ENCODE results near the gene LINGO4.
A peak's percentile ranks its signal among the peaks of the same experiment; 100 is the strongest.

LINGO4 gene

GRCh38 chr1:151805066-151805820 lies at the start of gene LINGO4:
LINGO4 (minus strand) TSS chr1:151805419; CDS start chr1:151802704, 2,715 bp downstream.
- DNase-seq, result no peak

GRCh38 chr1:151854658-151855057 lies 49.4 kb upstream of the LINGO4 start:
- no peak for TF ChIP-seq POLR2A (IDR thresholded peaks at IDR 0.05; ENCODE audit: low read length)
- TF ChIP-seq GATA1 (IDR thresholded peaks at IDR 0.05; ENCODE audit: low read depth, low read length), result no peak
- DNase-seq, result no peak

More at GRCh38 chr1:151805066-151805820, at the start of gene LINGO4:
- TF ChIP-seq GATA1 (IDR thresholded peaks at IDR 0.05; ENCODE audit: low read depth, low read length) (no peak), POLR2A (IDR thresholded peaks at IDR 0.05; ENCODE audit: low read length) (no peak)

- DNase-seq, result peak; percentile 56 to 62
- TF ChIP-seq GATA1 (IDR thresholded peaks at IDR 0.05; ENCODE audit: low read depth, low read length) (no peak), POLR2A (IDR thresholded peaks at IDR 0.05; ENCODE audit: low read length) (no peak)
Measured at GRCh38 chr1:151853411-151853943, 48.3 kb upstream of the LINGO4 start, which contains the start of gene THEM5. THEM5 (minus strand) TSS chr1:151853712; CDS start chr1:151853565, 147 bp downstream.

- no peak for DNase-seq
- TF ChIP-seq POLR2A (IDR thresholded peaks at IDR 0.05; ENCODE audit: low read length) (no peak), GATA1 (IDR thresholded peaks at IDR 0.05; ENCODE audit: low read depth, low read length) (no peak)
Measured at GRCh38 chr1:151852733-151853132, 47.5 kb upstream of the LINGO4 start.

- DNase-seq, result no peak
- TF ChIP-seq GATA1 (IDR thresholded peaks at IDR 0.05; ENCODE audit: low read depth, low read length) (no peak), POLR2A (IDR thresholded peaks at IDR 0.05; ENCODE audit: low read length) (no peak)
Measured at GRCh38 chr1:151851886-151852285, 46.7 kb upstream of the LINGO4 start.

GRCh38 chr1:151849871-151850270 lies 44.7 kb upstream of the LINGO4 start:
- no peak for TF ChIP-seq GATA1 (IDR thresholded peaks at IDR 0.05; ENCODE audit: low read depth, low read length)
- no peak for TF ChIP-seq POLR2A (IDR thresholded peaks at IDR 0.05; ENCODE audit: low read length)
- DNase-seq, result no peak

- no peak for DNase-seq
- TF ChIP-seq POLR2A (IDR thresholded peaks at IDR 0.05; ENCODE audit: low read length) (no peak), GATA1 (IDR thresholded peaks at IDR 0.05; ENCODE audit: low read depth, low read length) (no peak)
Measured at GRCh38 chr1:151849126-151849525, 43.9 kb upstream of the LINGO4 start.

GRCh38 chr1:151847867-151848596 lies 42.8 kb upstream of the LINGO4 start:
- TF ChIP-seq POLR2A (IDR thresholded peaks at IDR 0.05; ENCODE audit: low read length), result no peak
- TF ChIP-seq GATA1 (IDR thresholded peaks at IDR 0.05; ENCODE audit: low read depth, low read length), result no peak
- DNase-seq, result no peak

- no peak for TF ChIP-seq POLR2A (IDR thresholded peaks at IDR 0.05; ENCODE audit: low read length)
- TF ChIP-seq GATA1 (IDR thresholded peaks at IDR 0.05; ENCODE audit: low read depth, low read length), result no peak
- no peak for DNase-seq
Measured at GRCh38 chr1:151846686-151847237, 41.5 kb upstream of the LINGO4 start.

- no peak for DNase-seq
- TF ChIP-seq POLR2A (IDR thresholded peaks at IDR 0.05; ENCODE audit: low read length), result no peak
- TF ChIP-seq GATA1 (IDR thresholded peaks at IDR 0.05; ENCODE audit: low read depth, low read length), result no peak
Measured at GRCh38 chr1:151846062-151846568, 40.9 kb upstream of the LINGO4 start.

GRCh38 chr1:151843398-151843797 lies 38.2 kb upstream of the LINGO4 start:
- TF ChIP-seq POLR2A (IDR thresholded peaks at IDR 0.05; ENCODE audit: low read length) (no peak), GATA1 (IDR thresholded peaks at IDR 0.05; ENCODE audit: low read depth, low read length) (no peak)
- DNase-seq, result no peak

GRCh38 chr1:151841141-151841540 lies 35.9 kb upstream of the LINGO4 start:
- TF ChIP-seq POLR2A (IDR thresholded peaks at IDR 0.05; ENCODE audit: low read length) (no peak), GATA1 (IDR thresholded peaks at IDR 0.05; ENCODE audit: low read depth, low read length) (no peak)
- no peak for DNase-seq

GRCh38 chr1:151840421-151840820 lies 35.2 kb upstream of the LINGO4 start:
- DNase-seq, result no peak
- TF ChIP-seq POLR2A (IDR thresholded peaks at IDR 0.05; ENCODE audit: low read length), result no peak
- no peak for TF ChIP-seq GATA1 (IDR thresholded peaks at IDR 0.05; ENCODE audit: low read depth, low read length)

All from erythroblast (primary cell).